Keratinocyte (primary cell): ENCODE measurements around the gene ETFA. TPM values are rescaled to one million over a fixed set of nuclear protein-coding genes. Genes with fewer than 3 reads are reported as not detected.

ENCODE experiments used
- DNase-seq: peaks from one replicate; pipeline ENCODE4 v3.0.0-alpha.2; 2011; ENCODE audit warnings: low read depth, missing footprints, low spot score
- FAIRE-seq: peaks from 2 replicates; lab custom pipeline; 2011; peaks lifted over from hg19 to GRCh38; lab: Jason Lieb, UNC
- H2AFZ ChIP-seq: 2 replicates; pipeline ENCODE4 v1.6.0; 2012; ENCODE audit warnings: low read length, control low read depth, inconsistent platforms; ENCODE audit not compliant: control insufficient read depth
- H3K27ac ChIP-seq: 2 replicates; pipeline ENCODE4 v1.5.1; 2011; ENCODE audit warnings: low read length; ENCODE audit not compliant: control insufficient read depth, insufficient read depth
- H3K27me3 ChIP-seq: 3 replicates; pipeline ENCODE4 v1.6.0; 2011; ENCODE audit warnings: low read length; ENCODE audit not compliant: control insufficient read depth, insufficient read depth; ENCODE audit errors: extremely low read depth
- H3K36me3 ChIP-seq, 2 experiments: 2 replicates in 1 of 2; 3 replicates in 1 of 2; pipeline ENCODE4 v1.5.1; 2011; ENCODE audit warnings: low read length in 2 of 2, mild to moderate bottlenecking in 1 of 2; ENCODE audit not compliant: control insufficient read depth in 2 of 2, insufficient read depth in 2 of 2; ENCODE audit errors: extremely low read depth in 1 of 2
- H3K4me1 ChIP-seq: 3 replicates; pipeline ENCODE4 v1.5.1; 2011; ENCODE audit warnings: low read length; ENCODE audit not compliant: control insufficient read depth, insufficient read depth; ENCODE audit errors: extremely low read depth
- H3K4me2 ChIP-seq: 3 replicates; pipeline ENCODE4 v1.6.0; 2011; ENCODE audit warnings: low read depth, low read length; ENCODE audit not compliant: control insufficient read depth, insufficient read depth; ENCODE audit errors: extremely low read depth
- H3K4me3 ChIP-seq, 3 experiments: fragments of 200-600 bp in 1 of 3; sonication (generic) in 1 of 3; 2 replicates in 2 of 3; 3 replicates in 1 of 3; pipeline ENCODE4 v1.5.1; 2011 to 2016; ENCODE audit warnings: low read length in 3 of 3, mild to moderate bottlenecking in 3 of 3, control low read depth in 2 of 3, inconsistent platforms in 1 of 3, low read depth in 1 of 3, mixed read lengths in 1 of 3, mixed run types in 1 of 3, moderate library complexity in 1 of 3; ENCODE audit not compliant: control insufficient read depth in 2 of 3, insufficient read depth in 2 of 3; ENCODE audit errors: extremely low read depth in 1 of 3
- H3K79me2 ChIP-seq: 2 replicates; pipeline ENCODE4 v1.6.0; 2012; ENCODE audit warnings: low read length; ENCODE audit not compliant: control insufficient read depth, insufficient read depth
- H3K9ac ChIP-seq: 3 replicates; pipeline ENCODE4 v1.6.0; 2011; ENCODE audit warnings: low read length; ENCODE audit not compliant: control insufficient read depth, insufficient read depth; ENCODE audit errors: extremely low read depth
- H3K9me1 ChIP-seq: 3 replicates; pipeline ENCODE4 v1.6.0; 2011; ENCODE audit warnings: low read length; ENCODE audit not compliant: control insufficient read depth, insufficient read depth; ENCODE audit errors: extremely low read depth
- H3K9me3 ChIP-seq: 2 replicates; pipeline ENCODE4 v1.5.1; 2012; ENCODE audit warnings: low read depth, low read length; ENCODE audit not compliant: control insufficient read depth
- H4K20me1 ChIP-seq: 3 replicates; pipeline ENCODE4 v1.6.0; 2011; ENCODE audit warnings: low read length; ENCODE audit not compliant: control insufficient read depth, insufficient read depth; ENCODE audit errors: extremely low read depth
- CTCF ChIP-seq, 3 experiments: IDR thresholded peaks in 1 of 3; conservative IDR thresholded peaks in 1 of 3; optimal IDR thresholded peaks in 1 of 3; 2 replicates in 2 of 3; 3 replicates in 1 of 3; pipeline versions ENCODE3 to v1.5.1; 2011; ENCODE audit warnings: low read length in 3 of 3, mild to moderate bottlenecking in 3 of 3, moderate library complexity in 2 of 3, control low read depth in 1 of 3, inconsistent platforms in 1 of 3; ENCODE audit not compliant: insufficient read depth in 2 of 3; ENCODE audit errors: extremely low read depth in 1 of 3
- EZH2 ChIP-seq: IDR thresholded peaks from one replicate; pipeline ENCODE4 v1.6.1; 2012; ENCODE audit warnings: inconsistent platforms, mild to moderate bottlenecking, low read length, moderate library complexity
- dilution Hi-C: fragments of 300-500 bp; cut with MboI; formaldehyde crosslinking; loops from one replicate; pipeline ENCODE4 v1.7.0; 2020; ENCODE audit warnings: low sequenced_read_pairs; ENCODE audit not compliant: extremely low pct_ligation_motif_present
- polyA plus RNA-seq, 5 experiments: library from polyadenylated mRNA; depleted of rRNA in 3 of 5; stranded (reverse) in 3 of 5; stranded (forward) in 1 of 5; unstranded in 1 of 5; fragments of >200 nt; gene quantifications; 1 replicate in 1 of 5; 2 replicates in 3 of 5; 3 replicates in 1 of 5; pipeline versions ENCODE4 v1.2.1 to v1.2.3, GENCODE V29; 2011 to 2012; ENCODE audit warnings: missing spikeins in 2 of 5, low read depth in 1 of 5, low replicate concordance in 1 of 5

The ETFA gene
- polyA plus RNA-seq, 1 donor (not counting 4 experiments of a cell fraction or from before 2014, with no cell fraction given), result 230 TPM

DNA sequence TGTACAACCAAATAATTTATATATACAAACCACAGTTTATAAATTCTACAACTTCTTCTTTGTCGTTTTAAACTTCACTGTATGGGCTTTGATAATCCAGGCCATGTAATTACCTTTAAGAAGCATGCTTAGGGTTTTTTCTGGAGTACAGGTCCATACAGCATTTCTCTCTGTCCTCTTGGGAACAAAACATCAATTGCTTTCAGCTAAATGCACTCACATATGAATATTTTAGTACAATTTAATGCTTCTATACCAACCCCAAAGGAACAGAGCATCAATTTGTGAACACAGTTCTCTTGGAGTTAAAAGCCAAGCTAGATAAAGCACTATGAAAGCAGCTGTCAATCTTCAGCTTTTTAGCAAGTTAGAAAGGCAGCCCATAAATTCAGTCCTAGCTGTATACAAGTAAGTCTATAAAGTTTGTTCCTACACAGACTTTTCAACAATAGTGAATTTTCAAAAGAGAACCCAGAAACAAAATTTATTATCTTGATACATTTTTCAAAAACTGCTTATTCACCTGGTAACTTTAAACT lies 66.1 kb downstream of the ETFA start:
- Histone ChIP-seq H3K4me2 (no peak overlapping the region), H3K4me3 (no peak overlapping the region), H3K36me3 (peaks cover 0 to 6% of the 10 kb centered on the region in 2 experiments), H3K9ac (no peak overlapping the region), H2AFZ (no peak overlapping the region), H3K27me3 (no peaks in the 10 kb centered on the region), H3K79me2 (no peaks in the 10 kb centered on the region), H4K20me1 (no peaks in the 10 kb centered on the region), H3K4me1 (no peaks in the 10 kb centered on the region), H3K9me1 (no peaks in the 10 kb centered on the region), H3K9me3 (no peaks in the 10 kb centered on the region), H3K27ac (no peak overlapping the region)
- DNase-seq (no peak), FAIRE-seq (no peak)
- TF ChIP-seq EZH2 (no peak), CTCF (optimal IDR thresholded peaks at IDR 0.05 in 1 of 3, IDR thresholded peaks at IDR 0.05 in 1 of 3, conservative IDR thresholded peaks at IDR 0.05 in 1 of 3; ENCODE audit: extremely low read depth in 1 of 3, insufficient read depth in 2 of 3, low read length in 3 of 3) (no peak)
- dilution Hi-C loops, result no loop called here

GRCh38 chr15:76239786-76240185 lies 71.5 kb downstream of the ETFA start:
- FAIRE-seq, result no peak
- dilution Hi-C loops, result no loop called here
- no peaks in the 10 kb centered on the region for H3K9me1 ChIP-seq

More at GRCh38 chr15:76239786-76240185, 71.5 kb downstream of the ETFA start:
- Histone ChIP-seq H2AFZ (no peak overlapping the region), H3K4me3 (no peak overlapping the region), H3K79me2 (no peaks in the 10 kb centered on the region), H3K9me3 (no peaks in the 10 kb centered on the region), H4K20me1 (no peaks in the 10 kb centered on the region), H3K27ac (no peak overlapping the region), H3K27me3 (no peaks in the 10 kb centered on the region), H3K36me3 (peaks cover 1 to 6% of the 10 kb centered on the region in 2 experiments), H3K9ac (no peak overlapping the region), H3K4me1 (peaks cover 3% of the 10 kb centered on the region), H3K4me2 (no peak overlapping the region)
- TF ChIP-seq CTCF (optimal IDR thresholded peaks at IDR 0.05 in 1 of 3, IDR thresholded peaks at IDR 0.05 in 1 of 3, conservative IDR thresholded peaks at IDR 0.05 in 1 of 3; ENCODE audit: extremely low read depth in 1 of 3, insufficient read depth in 2 of 3, low read length in 3 of 3), result no peak
- TF ChIP-seq EZH2, result no peak
- no peak for DNase-seq
